ENCODE data around the gene FADS1.

Gene FADS1

GRCh38 chr11:61793083-61793828 is 23.5 kb downstream of the FADS1 start:
- TF ChIP-seq POLR2A (IDR thresholded peaks at IDR 0.05; ENCODE audit: extremely low read depth, insufficient read length): no peak
- no peak for TF ChIP-seq MYC (IDR thresholded peaks at IDR 0.05; ENCODE audit: low read depth, low read length)
- TF ChIP-seq MAX (IDR thresholded peaks at IDR 0.05; ENCODE audit: low read depth, low read length): no peak
- TF ChIP-seq CTCF (IDR thresholded peaks at IDR 0.05; ENCODE audit: low read depth, low read length): no peak
- DNase-seq (ENCODE audit: low read depth): peak; percentile 48
- H3K4me3 ChIP-seq (ENCODE audit: low read depth, low read length): peak overlapping the region; percentile 88

- TF ChIP-seq MAX (IDR thresholded peaks at IDR 0.05; ENCODE audit: low read depth, low read length) (peak; percentile 91), POLR2A (IDR thresholded peaks at IDR 0.05; ENCODE audit: extremely low read depth, insufficient read length) (peak; percentile 96), MYC (IDR thresholded peaks at IDR 0.05; ENCODE audit: low read depth, low read length) (peak; percentile 72), CTCF (IDR thresholded peaks at IDR 0.05; ENCODE audit: low read depth, low read length) (no peak)
- DNase-seq (ENCODE audit: low read depth): peak; percentile 95
- H3K4me3 ChIP-seq (ENCODE audit: low read depth, low read length): peak within 1 kb of the TSS; percentile 88
These were observed 24.3 kb downstream of the FADS1 start, which contains the start of the genes FEN1 and TMEM258 for GRCh38 chr11:61792310-61793082. Gene FEN1 (plus strand): TSS chr11:61792911. CDS start chr11:61795362, 2,451 bp downstream. Gene TMEM258 (minus strand): TSS chr11:61792599. CDS start chr11:61792558, 41 bp downstream.

GRCh38 chr11:61791737-61792309 is 25.0 kb downstream of the FADS1 start:
- peak overlapping the region; percentile 88 for H3K4me3 ChIP-seq (ENCODE audit: low read depth, low read length)
- peak; percentile 74 for DNase-seq (ENCODE audit: low read depth)
- no peak for TF ChIP-seq MAX (IDR thresholded peaks at IDR 0.05; ENCODE audit: low read depth, low read length)
- TF ChIP-seq POLR2A (IDR thresholded peaks at IDR 0.05; ENCODE audit: extremely low read depth, insufficient read length): no peak
- no peak; the same call in 1 of the 2 replicates for TF ChIP-seq MYC (IDR thresholded peaks at IDR 0.05; ENCODE audit: low read depth, low read length)
- TF ChIP-seq CTCF (IDR thresholded peaks at IDR 0.05; ENCODE audit: low read depth, low read length): no peak

- TF ChIP-seq POLR2A (IDR thresholded peaks at IDR 0.05; ENCODE audit: extremely low read depth, insufficient read length) (no peak), CTCF (IDR thresholded peaks at IDR 0.05; ENCODE audit: low read depth, low read length) (peak; percentile 88)
- H3K4me3 ChIP-seq (ENCODE audit: low read depth, low read length): no peak overlapping the region
- peak; percentile 81 for DNase-seq (ENCODE audit: low read depth)
These were observed 28.8 kb downstream of the FADS1 start for GRCh38 chr11:61787928-61788491.

- DNase-seq (ENCODE audit: low read depth): no peak
- no peak overlapping the region for H3K4me3 ChIP-seq (ENCODE audit: low read depth, low read length)
- TF ChIP-seq MYC (IDR thresholded peaks at IDR 0.05; ENCODE audit: low read depth, low read length) (no peak), POLR2A (IDR thresholded peaks at IDR 0.05; ENCODE audit: extremely low read depth, insufficient read length) (no peak), MAX (IDR thresholded peaks at IDR 0.05; ENCODE audit: low read depth, low read length) (no peak), CTCF (IDR thresholded peaks at IDR 0.05; ENCODE audit: low read depth, low read length) (no peak)
These were observed 30.9 kb downstream of the FADS1 start for GRCh38 chr11:61785837-61786402.
